Gastroesophageal sphincter (tissue), 4 donors: ENCODE measurements around the gene CPT1A. TPM values are rescaled to one million over a fixed set of nuclear protein-coding genes. Genes with fewer than 3 reads are reported as not detected.

Experiments used
- ATAC-seq: fragments of 150-250 bp; one replicate; pipeline ENCODE4 v1.9.1; 2016; ENCODE audit warnings: mild to moderate bottlenecking, moderate library complexity
- H3K27ac ChIP-seq, 4 donors: fragments of 200-600 bp; sonication (generic) in 3 of 4; 1 replicate in 3 of 4; 2 replicates in 1 of 4; pipeline ENCODE4 v1.5.1; 2016 to 2019
- H3K27me3 ChIP-seq: fragments of 200-600 bp; sonication (generic); one replicate; pipeline ENCODE4 v1.5.1; 2019
- H3K36me3 ChIP-seq, 2 donors: fragments of 200-600 bp; sonication (generic); one replicate each; pipeline ENCODE4 v1.5.1; 2019; ENCODE audit warnings: control low read depth in 1 of 2
- H3K4me1 ChIP-seq, 3 donors: fragments of 200-600 bp; sonication (generic); 1 replicate in 2 of 3; 2 replicates in 1 of 3; pipeline ENCODE4 v1.5.1; 2016 to 2019; ENCODE audit warnings: control low read depth in 2 of 3
- H3K4me3 ChIP-seq, 2 donors: fragments of 200-600 bp; sonication (generic); one replicate each; pipeline ENCODE4 v1.5.1; 2019; ENCODE audit warnings: mild to moderate bottlenecking in 1 of 2, moderate library complexity in 1 of 2
- H3K9me3 ChIP-seq, 3 donors: fragments of 200-600 bp; sonication (generic); one replicate each; pipeline ENCODE4 v1.5.1; 2017 to 2019; ENCODE audit warnings: control low read depth in 2 of 3
- CTCF ChIP-seq, 4 experiments: fragments of 200-600 bp in 2 of 4; fragments of 450-650 bp in 2 of 4; sonication (generic) in 1 of 4; IDR thresholded peaks; one replicate each; pipeline ENCODE4 v1.5.1; 2017 to 2019; ENCODE audit warnings: antibody characterized with exemption in 4 of 4, mild to moderate bottlenecking in 2 of 4, moderate library complexity in 2 of 4
- EP300 ChIP-seq: sonication (generic); formaldehyde crosslinking; IDR thresholded peaks from one replicate; pipeline ENCODE4 v1.6.1; 2017; ENCODE audit warnings: antibody characterized with exemption, mild to moderate bottlenecking
- POLR2A ChIP-seq, 2 donors: fragments of 450-650 bp; IDR thresholded peaks; one replicate each; pipeline ENCODE4 v1.6.1; 2017; ENCODE audit warnings: antibody characterized with exemption in 2 of 2, mild to moderate bottlenecking in 2 of 2, moderate library complexity in 1 of 2
- POLR2AphosphoS5 ChIP-seq: sonication (generic); formaldehyde crosslinking; IDR thresholded peaks from one replicate; pipeline ENCODE4 v1.6.1; 2017; ENCODE audit warnings: antibody characterized with exemption
- WGBS, 2 donors: methylation state at CpG; one replicate each; pipeline ENCODE4 v1.1.5; 2018; ENCODE audit warnings: low coverage in 1 of 2; 5-methylcytosine and 5-hydroxymethylcytosine counted together
- total RNA-seq, 4 donors: library from RNA; depleted of rRNA; stranded (reverse); fragments of >200 nt; gene quantifications; one replicate each; pipeline ENCODE4 v1.1.0, GENCODE V29; 2016

CPT1A gene
- total RNA-seq, 4 donors from 2014 or later, result 33.4 to 103 (median 74.7) TPM

GRCh38 chr11:68881320-68881719 lies 39.6 kb upstream of the CPT1A start:
- H3K27me3 ChIP-seq, result no peaks in the 10 kb centered on the region
- H3K4me1 ChIP-seq, result no peaks in the 10 kb centered on the region
- no peak overlapping the region for H3K4me3 ChIP-seq
- ATAC-seq, result no peak
- 100% methylated on average over 2 of the region's 2 CpGs for WGBS, 2 donors
- H3K27ac ChIP-seq, result no peak overlapping the region
- TF ChIP-seq CTCF (IDR thresholded peaks at IDR 0.05), result no peak
- TF ChIP-seq POLR2AphosphoS5, result no peak
- TF ChIP-seq POLR2A (IDR thresholded peaks at IDR 0.05), result no peak
- no peak for TF ChIP-seq EP300
- H3K36me3 ChIP-seq, result no peaks in the 10 kb centered on the region
- H3K9me3 ChIP-seq, result no peaks in the 10 kb centered on the region

- no peaks in the 10 kb centered on the region for H3K27me3 ChIP-seq
- no peak for ATAC-seq
- H3K9me3 ChIP-seq, result no peaks in the 10 kb centered on the region
- TF ChIP-seq CTCF (IDR thresholded peaks at IDR 0.05) (no peak), EP300 (no peak), POLR2A (IDR thresholded peaks at IDR 0.05) (no peak), POLR2AphosphoS5 (no peak)
- 100% methylated on average over 3 of the region's 5 CpGs; no CpG with 5 or more reads in 1 of the 2 donors for WGBS, 2 donors
- no peak overlapping the region for H3K4me3 ChIP-seq
- no peaks in the 10 kb centered on the region for H3K4me1 ChIP-seq
- no peaks in the 10 kb centered on the region for H3K36me3 ChIP-seq
- H3K27ac ChIP-seq, result no peak overlapping the region
Observed at GRCh38 chr11:68880851-68881250, 39.1 kb upstream of the CPT1A start.

GRCh38 chr11:68878022-68878421 lies 36.3 kb upstream of the CPT1A start:
- no peak for ATAC-seq
- TF ChIP-seq EP300 (no peak), CTCF (IDR thresholded peaks at IDR 0.05) (no peak), POLR2AphosphoS5 (no peak), POLR2A (IDR thresholded peaks at IDR 0.05) (no peak)

GRCh38 chr11:68872216-68873003 lies 30.7 kb upstream of the CPT1A start:
- H3K4me1 ChIP-seq, result peaks cover 0 to 15% (median 3%) of the 10 kb centered on the region in 3 donors
- no peak for ATAC-seq
- no peaks in the 10 kb centered on the region for H3K9me3 ChIP-seq
- H3K36me3 ChIP-seq, result no peaks in the 10 kb centered on the region
- no peak for TF ChIP-seq CTCF (IDR thresholded peaks at IDR 0.05)
- TF ChIP-seq POLR2A (IDR thresholded peaks at IDR 0.05), result no peak
- H3K4me3 ChIP-seq, result no peak overlapping the region
- WGBS, 2 donors, result 66 to 68% methylated on average over 8 to 12 of the region's 12 CpGs
- H3K27me3 ChIP-seq, result no peaks in the 10 kb centered on the region
- H3K27ac ChIP-seq, result no peak overlapping the region

More at GRCh38 chr11:68878022-68878421, 36.3 kb upstream of the CPT1A start:
- Histone ChIP-seq H3K4me1 (no peaks in the 10 kb centered on the region), H3K27me3 (no peaks in the 10 kb centered on the region), H3K27ac (no peak overlapping the region), H3K4me3 (no peak overlapping the region), H3K9me3 (no peaks in the 10 kb centered on the region), H3K36me3 (no peaks in the 10 kb centered on the region)
- WGBS, 2 donors, result 76 to 97% methylated on average over 2 to 5 of the region's 7 CpGs

GRCh38 chr11:68870470-68870869 lies 28.8 kb upstream of the CPT1A start:
- ATAC-seq, result no peak
- TF ChIP-seq CTCF (IDR thresholded peaks at IDR 0.05) (peak in 1 of 4 experiments; percentile 16), EP300 (no peak)
- 51 to 65% methylated on average over 6 to 9 of the region's 9 CpGs for WGBS, 2 donors
- Histone ChIP-seq H3K36me3 (no peaks in the 10 kb centered on the region), H3K9me3 (no peaks in the 10 kb centered on the region), H3K27me3 (no peaks in the 10 kb centered on the region), H3K4me3 (peak overlapping the region in 1 of 2 donors; percentile 44), H3K4me1 (peaks cover 0 to 15% (median 3%) of the 10 kb centered on the region in 3 donors), H3K27ac (peak overlapping the region in 1 of 4 donors; percentile 55)
